Spinal cord (tissue), 10 donors: Measurements from ENCODE around the gene OGDHL. TPM values are rescaled to one million over a fixed set of nuclear protein-coding genes. Genes with fewer than 3 reads are reported as not detected.

Source experiments
- DNase-seq, 6 donors: peaks; one replicate each; pipeline versions ENCODE4 v3.0.0 to v3.0.0-alpha.2; 2013 to 2015; ENCODE audit warnings: low spot score in 6 of 6, low read depth in 4 of 6
- H3K27ac ChIP-seq: one replicate; pipeline ENCODE4 v1.5.1; 2013; ENCODE audit warnings: low read depth, low read length, control low read depth
- H3K27me3 ChIP-seq: one replicate; pipeline ENCODE4 v1.6.1; 2013; ENCODE audit warnings: low read length; ENCODE audit not compliant: control insufficient read depth, insufficient read depth
- H3K36me3 ChIP-seq: one replicate; pipeline ENCODE4 v1.6.1; 2013; ENCODE audit warnings: low read length; ENCODE audit not compliant: control insufficient read depth, insufficient read depth
- H3K4me1 ChIP-seq: one replicate; pipeline ENCODE4 v1.6.1; 2013; ENCODE audit warnings: low read length; ENCODE audit not compliant: control insufficient read depth, insufficient read depth
- H3K4me3 ChIP-seq: one replicate; pipeline ENCODE4 v1.5.1; 2013; ENCODE audit warnings: low read depth, low read length, control low read depth
- H3K9me3 ChIP-seq: one replicate; pipeline ENCODE4 v1.6.1; 2013; ENCODE audit warnings: low read length; ENCODE audit not compliant: control insufficient read depth, insufficient read depth
- WGBS: methylation state at CpG from one replicate; pipeline ENCODE4 v1.1.5; 2013; ENCODE audit warnings: missing lambda C conversion rate; ENCODE audit not compliant: insufficient coverage; 5-methylcytosine and 5-hydroxymethylcytosine counted together
- polyA plus RNA-seq, 2 donors: library from polyadenylated mRNA; unstranded; fragments of 120-200 nt; gene quantifications; one replicate each; pipeline ENCODE4 v1.2.1, GENCODE V29; 2013; ENCODE audit not compliant: insufficient read length in 2 of 2
- total RNA-seq, 2 donors: library from RNA; depleted of rRNA in 1 of 2; stranded (reverse); fragments of 120-200 nt in 1 of 2; fragments of >200 nt in 1 of 2; gene quantifications; one replicate each; pipeline versions ENCODE4 v1.2.3 to v1.2.4, GENCODE V29; 2013 to 2014
- donor health status: healthy.

Gene OGDHL
- total and polyA plus RNA-seq, 4 donors: 23.2 to 27.9 (median 24.7) TPM

GRCh38 chr10:49742683-49743463, 19.2 kb downstream of the OGDHL start:
- no peak for DNase-seq
- 87% methylated on average over 23 of the region's 23 CpGs for WGBS

DNA sequence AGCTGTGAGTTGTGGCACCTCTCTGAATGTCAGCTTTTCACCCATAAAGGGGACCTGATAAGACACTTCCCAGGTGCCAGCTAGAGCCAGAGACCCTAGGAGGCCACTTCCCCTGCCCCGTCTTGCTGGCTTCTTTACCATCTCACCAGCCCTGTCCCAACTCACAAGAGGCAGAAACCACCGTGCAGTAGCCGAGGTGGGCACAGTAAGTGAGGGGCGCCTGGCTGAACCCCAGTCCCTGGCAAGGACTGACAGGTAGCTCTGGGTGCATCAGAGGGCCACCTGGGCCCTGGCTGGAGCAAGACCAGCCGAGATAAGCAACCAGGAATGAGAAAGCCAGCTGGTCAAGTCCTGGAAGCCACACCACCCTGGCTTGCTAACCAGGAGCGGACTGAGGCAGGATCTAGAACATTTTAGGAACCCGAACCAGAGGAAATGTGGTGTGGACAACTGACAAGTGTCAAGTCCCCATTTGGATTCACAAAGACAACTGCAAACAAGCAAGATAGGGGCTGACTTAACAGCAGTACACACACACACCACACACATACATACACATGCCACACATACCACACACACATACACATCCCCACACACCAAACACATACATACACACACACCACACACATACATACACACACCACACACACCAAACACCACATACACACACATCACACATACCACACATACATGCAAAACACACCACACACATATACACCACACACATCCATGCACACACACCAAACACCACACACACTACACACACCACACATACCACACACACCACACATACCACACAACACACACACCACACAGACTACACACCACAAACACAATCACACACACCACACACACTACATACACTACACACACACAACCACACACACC, 20.8 kb downstream of the OGDHL start:
- no peaks in the 10 kb centered on the region for H3K4me1 ChIP-seq
- WGBS: 72% methylated on average over 7 of the region's 7 CpGs
- H3K27ac ChIP-seq: no peak overlapping the region
- peaks cover 93% of the 10 kb centered on the region for H3K36me3 ChIP-seq
- no peaks in the 10 kb centered on the region for H3K27me3 ChIP-seq
- H3K4me3 ChIP-seq: no peak overlapping the region
- H3K9me3 ChIP-seq: no peaks in the 10 kb centered on the region
- no peak for DNase-seq

More at GRCh38 chr10:49742683-49743463, 19.2 kb downstream of the OGDHL start:
- H3K27ac ChIP-seq: no peak overlapping the region
- H3K9me3 ChIP-seq: no peaks in the 10 kb centered on the region
- no peaks in the 10 kb centered on the region for H3K27me3 ChIP-seq
- no peaks in the 10 kb centered on the region for H3K4me1 ChIP-seq
- peaks cover 87% of the 10 kb centered on the region for H3K36me3 ChIP-seq
- H3K4me3 ChIP-seq: no peak overlapping the region

DNA sequence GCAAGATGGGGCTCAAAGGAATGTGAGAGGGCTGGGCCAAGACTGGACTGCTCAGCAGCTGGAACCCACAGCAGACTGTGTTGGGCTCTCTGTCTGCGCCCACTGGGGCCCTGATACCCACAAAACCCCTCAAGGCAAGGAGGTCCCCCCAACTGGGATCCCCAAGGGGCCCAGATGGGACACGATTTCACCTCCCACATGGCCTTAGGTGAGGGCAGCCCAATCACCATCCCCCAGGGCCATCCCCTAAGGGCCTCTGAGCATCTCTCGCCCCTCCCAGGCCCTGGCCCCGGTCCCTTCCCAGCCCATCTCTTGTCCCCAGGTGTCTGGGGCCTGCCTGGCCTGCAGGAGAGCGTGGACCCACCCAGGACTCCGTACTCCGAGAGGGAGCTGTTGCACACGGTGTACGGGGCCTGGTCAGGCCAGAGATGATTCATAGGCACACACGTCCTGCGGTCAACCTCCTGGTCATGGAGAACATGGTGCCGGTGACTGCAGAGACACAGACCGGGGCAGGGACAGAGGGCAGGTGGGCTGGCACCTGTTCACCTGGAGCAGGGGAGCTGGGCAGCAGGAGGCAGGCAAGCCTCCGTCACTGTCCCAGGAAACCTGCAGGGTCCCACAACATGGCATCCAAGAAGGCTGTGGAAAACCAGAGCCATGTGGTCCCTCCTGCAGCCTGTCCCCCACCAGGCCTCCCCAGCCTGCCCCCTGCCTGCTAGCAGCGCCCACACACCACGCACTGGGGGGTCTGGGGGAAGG, 21.6 kb downstream of the OGDHL start:
- 92% methylated on average over 14 of the region's 16 CpGs for WGBS
- no peak overlapping the region for H3K27ac ChIP-seq
- no peak for DNase-seq
- H3K36me3 ChIP-seq: peaks cover 92% of the 10 kb centered on the region
- no peaks in the 10 kb centered on the region for H3K9me3 ChIP-seq
- H3K4me1 ChIP-seq: no peaks in the 10 kb centered on the region
- no peaks in the 10 kb centered on the region for H3K27me3 ChIP-seq
- no peak overlapping the region for H3K4me3 ChIP-seq

- H3K4me3 ChIP-seq: no peak overlapping the region
Measured at GRCh38 chr10:49739426-49739825, 22.7 kb downstream of the OGDHL start.

GRCh38 chr10:49738616-49739360, 23.3 kb downstream of the OGDHL start:
- H3K4me1 ChIP-seq: no peaks in the 10 kb centered on the region
- DNase-seq: no peak
- WGBS: 76% methylated on average over 10 of the region's 10 CpGs
- peaks cover 85% of the 10 kb centered on the region for H3K36me3 ChIP-seq
- H3K27me3 ChIP-seq: no peaks in the 10 kb centered on the region
- H3K27ac ChIP-seq: no peak overlapping the region
- H3K4me3 ChIP-seq: no peak overlapping the region
- H3K9me3 ChIP-seq: no peaks in the 10 kb centered on the region

More at GRCh38 chr10:49739426-49739825, 22.7 kb downstream of the OGDHL start:
- 86% methylated on average over 14 of the region's 14 CpGs for WGBS
- Histone ChIP-seq H3K27ac (no peak overlapping the region), H3K4me1 (no peaks in the 10 kb centered on the region), H3K9me3 (no peaks in the 10 kb centered on the region), H3K27me3 (no peaks in the 10 kb centered on the region), H3K36me3 (peaks cover 91% of the 10 kb centered on the region)
- no peak for DNase-seq

DNA sequence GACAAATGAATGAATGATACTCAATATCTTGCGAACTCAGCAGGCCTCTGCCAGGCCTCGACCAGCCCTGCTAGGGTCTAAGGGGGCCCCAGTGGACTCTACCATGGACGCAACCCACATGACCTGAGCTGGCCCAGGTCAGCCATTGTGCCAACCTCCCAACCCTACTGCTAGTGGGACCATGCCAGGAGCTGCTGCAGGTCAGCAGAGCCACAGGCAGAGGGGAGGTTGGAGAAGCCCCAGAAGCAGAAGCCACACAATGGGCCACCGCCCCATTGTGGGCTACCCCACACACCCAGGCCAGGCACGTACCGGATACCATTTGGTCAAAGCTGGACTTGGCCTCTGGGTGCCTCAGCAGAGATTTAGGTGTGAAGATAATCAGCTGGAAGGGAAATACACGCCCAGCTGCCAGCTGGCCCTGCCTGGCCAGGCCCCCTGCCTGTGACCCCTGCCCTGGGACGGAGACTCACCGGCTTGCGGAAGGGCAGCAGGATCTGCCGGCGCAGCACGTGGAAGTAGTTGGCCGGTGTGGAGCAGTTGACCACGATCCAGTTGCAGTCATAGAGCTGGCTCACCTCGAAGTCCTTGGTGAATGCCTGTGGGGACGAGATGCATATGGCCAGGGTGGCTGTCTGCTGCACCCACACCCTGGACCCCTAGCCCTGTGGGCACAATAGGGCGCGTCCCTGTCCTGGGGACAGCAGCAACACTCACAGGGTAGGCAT, 24.5 kb downstream of the OGDHL start:
- H3K27ac ChIP-seq: no peak overlapping the region
- H3K36me3 ChIP-seq: peaks cover 73% of the 10 kb centered on the region
- no peaks in the 10 kb centered on the region for H3K4me1 ChIP-seq
- WGBS: 90% methylated on average over 19 of the region's 19 CpGs
- H3K9me3 ChIP-seq: no peaks in the 10 kb centered on the region
- H3K27me3 ChIP-seq: no peaks in the 10 kb centered on the region
- no peak for DNase-seq
- H3K4me3 ChIP-seq: no peak overlapping the region

DNA sequence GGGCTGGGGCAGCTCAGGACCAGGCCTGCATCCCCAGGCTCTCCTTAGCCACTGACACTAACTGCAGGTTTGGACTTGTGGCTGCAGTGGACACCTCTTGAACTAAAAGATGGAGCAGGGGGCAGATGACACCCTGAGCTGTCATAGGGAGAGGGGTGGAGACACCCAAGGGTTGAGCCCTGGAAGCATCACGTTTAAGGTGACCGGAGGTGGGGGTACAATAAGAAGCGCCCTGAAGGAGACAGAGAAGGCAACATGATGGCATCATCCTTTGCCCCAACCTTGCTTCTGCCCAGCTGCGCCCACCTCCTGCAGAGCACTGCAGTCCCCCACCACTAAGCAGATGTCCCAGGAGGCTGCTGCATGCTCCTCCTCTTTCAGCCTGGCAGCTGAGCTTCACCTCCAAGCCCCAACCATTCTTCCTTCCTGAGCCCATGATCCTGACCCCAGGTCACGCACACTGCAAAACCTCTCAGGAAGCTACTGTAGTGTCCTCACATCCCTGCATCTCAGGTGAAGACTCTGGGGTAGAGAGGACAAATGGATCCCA, 25.5 kb downstream of the OGDHL start:
- H3K4me3 ChIP-seq: no peak overlapping the region
- H3K4me1 ChIP-seq: no peaks in the 10 kb centered on the region
- no peak overlapping the region for H3K27ac ChIP-seq
- H3K27me3 ChIP-seq: no peaks in the 10 kb centered on the region
- DNase-seq: no peak
- no peaks in the 10 kb centered on the region for H3K9me3 ChIP-seq
- H3K36me3 ChIP-seq: peaks cover 63% of the 10 kb centered on the region
- 100% methylated on average over 4 of the region's 5 CpGs for WGBS

- Histone ChIP-seq H3K36me3 (peaks cover 58% of the 10 kb centered on the region), H3K4me3 (no peak overlapping the region), H3K27me3 (no peaks in the 10 kb centered on the region), H3K4me1 (no peaks in the 10 kb centered on the region), H3K9me3 (no peaks in the 10 kb centered on the region), H3K27ac (no peak overlapping the region)
- WGBS: 93% methylated on average over 23 of the region's 23 CpGs
- no peak for DNase-seq
Measured at GRCh38 chr10:49735848-49736563, 26.1 kb downstream of the OGDHL start.
